ENCODE data around the gene COL19A1.

The COL19A1 gene

DNA sequence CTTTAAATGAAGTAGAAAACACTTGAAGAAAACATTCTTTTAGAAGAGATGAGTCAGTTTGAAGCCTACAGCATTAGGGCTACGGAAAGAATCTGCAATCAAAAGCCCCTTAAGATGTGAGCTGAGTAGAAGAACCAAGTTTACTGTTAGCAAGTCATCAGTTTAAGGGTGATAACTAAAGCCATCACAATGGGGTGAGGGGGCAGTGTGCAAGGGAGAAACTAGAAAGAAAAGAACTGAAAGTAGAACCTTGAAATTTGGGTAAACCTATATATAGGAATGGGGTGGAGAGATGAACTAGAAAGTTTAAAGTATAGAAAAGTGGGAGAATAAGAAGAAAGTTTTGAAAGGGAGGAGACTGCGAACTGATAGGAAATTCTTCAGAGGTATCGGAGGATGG, 212.9 kb downstream of the COL19A1 start:
- TF ChIP-seq, protein P1, sequence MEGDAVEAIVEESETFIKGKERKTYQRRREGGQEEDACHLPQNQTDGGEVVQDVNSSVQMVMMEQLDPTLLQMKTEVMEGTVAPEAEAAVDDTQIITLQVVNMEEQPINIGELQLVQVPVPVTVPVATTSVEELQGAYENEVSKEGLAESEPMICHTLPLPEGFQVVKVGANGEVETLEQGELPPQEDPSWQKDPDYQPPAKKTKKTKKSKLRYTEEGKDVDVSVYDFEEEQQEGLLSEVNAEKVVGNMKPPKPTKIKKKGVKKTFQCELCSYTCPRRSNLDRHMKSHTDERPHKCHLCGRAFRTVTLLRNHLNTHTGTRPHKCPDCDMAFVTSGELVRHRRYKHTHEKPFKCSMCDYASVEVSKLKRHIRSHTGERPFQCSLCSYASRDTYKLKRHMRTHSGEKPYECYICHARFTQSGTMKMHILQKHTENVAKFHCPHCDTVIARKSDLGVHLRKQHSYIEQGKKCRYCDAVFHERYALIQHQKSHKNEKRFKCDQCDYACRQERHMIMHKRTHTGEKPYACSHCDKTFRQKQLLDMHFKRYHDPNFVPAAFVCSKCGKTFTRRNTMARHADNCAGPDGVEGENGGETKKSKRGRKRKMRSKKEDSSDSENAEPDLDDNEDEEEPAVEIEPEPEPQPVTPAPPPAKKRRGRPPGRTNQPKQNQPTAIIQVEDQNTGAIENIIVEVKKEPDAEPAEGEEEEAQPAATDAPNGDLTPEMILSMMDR (IDR thresholded peaks at IDR 0.05; ENCODE audit: insufficient read depth, low read depth, low read length, missing control alignments): no peak
- no peak overlapping the region for H3K4me3 ChIP-seq (ENCODE audit: low read length)
- DNase-seq (ENCODE audit: low read depth): no peak

DNA sequence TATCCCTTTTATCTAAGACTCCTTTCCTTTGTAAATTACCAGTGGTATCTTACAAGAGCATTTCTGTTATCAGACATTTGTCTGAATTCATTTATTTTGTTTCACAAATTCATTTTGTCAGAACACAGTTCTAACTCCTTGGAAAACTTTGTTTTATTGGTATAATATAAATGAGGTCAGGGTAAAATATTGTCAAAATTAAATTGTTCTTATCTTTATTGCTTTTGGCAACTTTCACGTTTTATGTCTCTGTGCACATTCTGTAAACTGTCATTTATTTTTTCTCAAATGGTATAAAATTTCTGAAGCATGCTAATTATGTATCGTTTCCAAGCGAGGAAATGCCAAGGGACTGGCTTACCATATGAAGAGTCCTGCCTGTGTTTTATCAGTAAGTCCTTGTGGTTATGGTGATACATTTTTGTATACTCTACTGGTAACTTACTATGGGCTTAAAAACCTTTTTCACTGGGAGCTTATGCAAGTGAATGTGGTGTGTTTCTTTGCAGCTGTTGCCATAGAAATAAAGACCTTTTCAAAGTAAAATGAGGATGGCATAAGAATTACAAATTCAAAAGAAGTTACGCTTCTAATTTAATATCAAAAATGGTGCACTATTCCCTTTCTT, 214.2 kb downstream of the COL19A1 start:
- no peak for DNase-seq (ENCODE audit: low read depth)
- TF ChIP-seq, protein P1 (IDR thresholded peaks at IDR 0.05; ENCODE audit: insufficient read depth, low read depth, low read length, missing control alignments): no peak
- no peak overlapping the region for H3K4me3 ChIP-seq (ENCODE audit: low read length)

DNA sequence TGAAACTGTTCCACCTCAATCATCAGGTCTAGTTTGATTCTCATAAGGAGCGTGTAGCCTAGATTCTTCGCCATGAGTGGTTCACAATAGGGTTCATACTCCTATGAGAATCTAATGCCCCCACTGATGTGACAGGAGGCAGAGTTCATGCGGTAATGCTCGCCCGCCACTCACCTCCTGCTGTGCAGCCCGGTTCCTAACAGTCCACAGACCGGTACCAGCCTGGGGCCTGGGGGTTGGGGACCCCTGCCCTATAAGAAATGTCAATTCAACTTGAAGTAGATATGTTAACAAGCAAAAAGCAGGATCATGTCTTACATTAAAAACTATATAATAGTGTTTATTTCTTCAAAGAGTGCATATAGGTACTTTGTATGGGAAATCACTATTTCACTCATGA, 216.5 kb downstream of the COL19A1 start:
- no peak for DNase-seq (ENCODE audit: low read depth)
- H3K4me3 ChIP-seq (ENCODE audit: low read length): no peak overlapping the region
- TF ChIP-seq, protein P1 (IDR thresholded peaks at IDR 0.05; ENCODE audit: insufficient read depth, low read depth, low read length, missing control alignments): no peak

DNA sequence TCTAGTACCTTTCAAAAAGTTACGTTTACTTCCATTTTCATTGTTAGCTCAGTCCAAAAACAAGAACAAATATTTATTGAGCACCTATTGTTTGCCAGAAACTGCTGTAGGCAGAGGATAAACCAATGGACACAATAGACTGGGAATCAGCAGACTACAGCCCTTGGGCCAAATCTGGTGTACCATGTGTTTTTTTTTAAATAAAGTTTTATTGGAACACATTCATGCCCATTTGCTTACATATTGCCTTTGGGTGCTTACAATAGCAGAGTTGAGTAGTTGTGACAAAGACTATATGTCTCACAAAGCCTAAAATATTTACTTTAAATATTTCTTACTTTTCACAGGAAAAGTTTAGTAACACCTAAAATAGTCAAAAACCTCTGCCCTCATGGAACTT, 220.4 kb downstream of the COL19A1 start:
- no peak for DNase-seq (ENCODE audit: low read depth)
- H3K4me3 ChIP-seq (ENCODE audit: low read length): no peak overlapping the region
- TF ChIP-seq, protein P1 (IDR thresholded peaks at IDR 0.05; ENCODE audit: insufficient read depth, low read depth, low read length, missing control alignments): no peak

DNA sequence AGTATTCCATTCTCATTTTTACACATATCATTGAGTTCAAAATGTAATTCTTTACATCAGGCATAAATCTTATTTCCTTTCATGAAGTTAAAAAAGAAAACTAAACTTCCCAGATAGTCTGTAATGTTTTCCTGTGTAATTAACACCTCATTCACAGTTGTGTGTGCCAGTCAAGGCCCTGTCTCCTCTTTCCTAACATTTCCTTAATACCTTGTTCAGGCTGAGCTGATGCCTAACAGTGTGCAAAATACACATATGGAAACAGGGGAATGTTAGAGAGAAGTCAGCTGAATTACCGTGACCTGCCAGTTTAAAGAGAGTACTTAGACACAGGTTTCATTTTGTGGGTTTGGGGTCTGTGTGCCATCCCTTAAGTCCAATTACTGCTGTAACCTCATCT, 227.8 kb downstream of the COL19A1 start:
- TF ChIP-seq, protein P1 (IDR thresholded peaks at IDR 0.05; ENCODE audit: insufficient read depth, low read depth, low read length, missing control alignments): no peak
- DNase-seq (ENCODE audit: low read depth): no peak
- no peak overlapping the region for H3K4me3 ChIP-seq (ENCODE audit: low read length)

DNA sequence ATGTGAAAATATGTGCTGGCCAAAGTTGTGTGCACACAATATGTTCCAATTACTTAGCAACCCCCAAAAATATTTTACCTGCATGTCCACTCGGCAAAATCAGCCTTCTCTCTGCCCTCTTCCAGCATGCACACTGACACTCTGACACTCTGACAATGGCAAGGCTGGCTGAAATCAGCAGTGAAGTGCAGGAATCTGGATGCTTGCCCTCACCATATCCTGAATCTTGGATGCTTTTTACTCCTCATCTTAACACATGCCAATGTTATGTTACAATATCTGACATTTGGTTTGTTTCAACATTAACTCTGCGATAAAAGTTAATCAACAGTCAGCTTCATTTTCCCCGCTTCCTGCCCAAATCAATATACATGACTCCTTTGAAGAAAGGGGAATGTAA, 233.4 kb downstream of the COL19A1 start:
- no peak for DNase-seq (ENCODE audit: low read depth)
- no peak overlapping the region for H3K4me3 ChIP-seq (ENCODE audit: low read length)
- TF ChIP-seq, protein P1 (IDR thresholded peaks at IDR 0.05; ENCODE audit: insufficient read depth, low read depth, low read length, missing control alignments): no peak

DNA sequence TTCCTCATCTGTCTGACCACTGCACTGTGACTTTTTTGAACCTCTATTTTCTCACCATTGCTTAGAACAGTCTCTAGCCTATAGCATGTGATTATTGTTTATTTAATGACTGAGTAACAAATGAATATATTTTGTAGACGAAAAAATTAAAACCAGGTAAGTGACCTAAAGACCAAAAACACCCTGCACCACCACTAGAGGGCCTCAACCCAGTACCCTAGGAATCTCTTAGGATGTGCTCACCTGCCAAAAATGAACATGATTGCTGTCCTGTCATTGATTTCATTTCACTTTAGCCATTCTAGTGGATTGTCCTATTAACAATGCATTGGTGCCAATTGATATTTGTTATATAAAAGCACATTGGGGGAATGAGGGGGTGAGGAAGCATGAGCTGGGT, 237.4 kb downstream of the COL19A1 start:
- TF ChIP-seq, protein P1 (IDR thresholded peaks at IDR 0.05; ENCODE audit: insufficient read depth, low read depth, low read length, missing control alignments): peak; percentile 64
- no peak overlapping the region for H3K4me3 ChIP-seq (ENCODE audit: low read length)
- DNase-seq (ENCODE audit: low read depth): peak; percentile 36
